Stimulated activated CD4-positive, alpha-beta T cell treated with anti-CD3 and anti-CD28 coated beads, Interleukin-15, amount 100 ng/mL, for 24 hours (primary cell): Measurements from ENCODE around the gene CD79A.
A peak's percentile ranks its signal among the peaks of the same experiment; 100 is the strongest.

ENCODE experiments used
- DNase-seq: peaks from one replicate; pipeline ENCODE4 v3.0.0-alpha.2; 2020

Gene CD79A

GRCh38 chr19:41920882-41921576 lies 44.0 kb downstream of the CD79A start:
- no peak for DNase-seq

- no peak for DNase-seq
Observed at GRCh38 chr19:41921577-41922576, 44.8 kb downstream of the CD79A start.

GRCh38 chr19:41922585-41922984 lies 45.5 kb downstream of the CD79A start:
- DNase-seq = no peak

GRCh38 chr19:41923045-41923788 lies 46.1 kb downstream of the CD79A start:
- DNase-seq = no peak

- no peak for DNase-seq
Observed at GRCh38 chr19:41924151-41925145, 47.4 kb downstream of the CD79A start.

GRCh38 chr19:41925208-41926003 lies 48.3 kb downstream of the CD79A start:
- no peak for DNase-seq

GRCh38 chr19:41926028-41926762 lies 49.1 kb downstream of the CD79A start:
- DNase-seq = no peak

GRCh38 chr19:41926763-41927496 lies 49.9 kb downstream of the CD79A start:
- no peak for DNase-seq

GRCh38 chr19:41927497-41928192 lies 50.6 kb downstream of the CD79A start:
- DNase-seq = peak; percentile 41

- DNase-seq = peak; percentile 56
Observed at GRCh38 chr19:41928221-41928683, 51.2 kb downstream of the CD79A start, which contains the start of gene ERFL. Gene ERFL (minus strand): TSS chr19:41928449. CDS start chr19:41912919, 15,530 bp downstream.

GRCh38 chr19:41928754-41929535 lies 51.9 kb downstream of the CD79A start:
- peak; percentile 53 for DNase-seq

GRCh38 chr19:41929536-41930071 lies 52.5 kb downstream of the CD79A start:
- DNase-seq = no peak

- DNase-seq = no peak
Observed at GRCh38 chr19:41930322-41930722, 53.2 kb downstream of the CD79A start.
